GM23248 (cell line): ENCODE measurements around the gene TTC28.

ENCODE experiments used
- EZH2 ChIP-seq: fragments of 200-600 bp; sonication (generic); IDR thresholded peaks from 2 replicates; pipeline ENCODE4 v1.6.1; 2018; ENCODE audit warnings: antibody characterized with exemption, mild to moderate bottlenecking; ENCODE audit not compliant: insufficient read depth, poor library complexity, severe bottlenecking
- EZH2phosphoT487 ChIP-seq: fragments of 200-600 bp; sonication (generic); IDR thresholded peaks from 2 replicates; pipeline ENCODE4 v1.6.1; 2018; ENCODE audit warnings: antibody characterized with exemption, moderate library complexity, mild to moderate bottlenecking, low read depth; ENCODE audit not compliant: insufficient read depth

DNA sequence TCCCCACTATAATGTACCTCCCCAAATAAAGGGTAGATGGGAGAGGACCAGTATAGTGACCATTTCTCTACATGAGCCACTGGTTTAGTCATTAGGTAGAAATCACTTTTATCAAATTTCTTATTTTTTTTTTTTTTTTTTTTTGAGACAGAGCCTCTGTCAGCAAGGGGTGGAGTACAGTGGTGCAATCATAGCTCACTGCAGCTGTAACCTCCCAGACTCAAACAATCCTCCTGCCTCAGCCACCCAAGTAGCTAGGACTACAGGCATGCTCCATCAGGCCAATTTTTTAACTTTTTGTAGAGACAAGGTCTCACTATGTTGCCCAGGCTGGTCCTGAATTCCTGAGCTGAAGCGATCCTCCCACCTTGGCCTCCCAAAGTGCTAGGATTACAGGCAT is 322.4 kb downstream of the TTC28 start:
- TF ChIP-seq EZH2 = no peak
- TF ChIP-seq EZH2phosphoT487 = no peak
